Lung microvascular endothelial cell (primary cell): ENCODE measurements around the gene CCDC192. TPM values are rescaled to one million over a fixed set of nuclear protein-coding genes. Genes with fewer than 3 reads are reported as not detected.
"Not testable (repeated sequence)": the region's sequence is repeated elsewhere in the genome, so short reads cannot be mapped to it uniquely, and the experiment has no call there.

Source experiments
- DNase-seq, 2 donors: peaks; one replicate each; pipeline versions ENCODE4 v3.0.0 to v3.0.0-alpha.2; 2010; ENCODE audit warnings: low read depth in 2 of 2
- total RNA-seq: library from RNA; depleted of rRNA; stranded (reverse); fragments of >200 nt; gene quantifications from 2 replicates; pipeline ENCODE4 v1.2.1, GENCODE V29; 2014

Gene CCDC192
- total RNA-seq, 1 donor from 2014 or later = not detected

GRCh38 chr5:127697894-127698600 is 5.1 kb upstream of the CCDC192 start:
- DNase-seq = no peak

GRCh38 chr5:127699416-127699815 is 3.8 kb upstream of the CCDC192 start:
- DNase-seq = no peak

DNA sequence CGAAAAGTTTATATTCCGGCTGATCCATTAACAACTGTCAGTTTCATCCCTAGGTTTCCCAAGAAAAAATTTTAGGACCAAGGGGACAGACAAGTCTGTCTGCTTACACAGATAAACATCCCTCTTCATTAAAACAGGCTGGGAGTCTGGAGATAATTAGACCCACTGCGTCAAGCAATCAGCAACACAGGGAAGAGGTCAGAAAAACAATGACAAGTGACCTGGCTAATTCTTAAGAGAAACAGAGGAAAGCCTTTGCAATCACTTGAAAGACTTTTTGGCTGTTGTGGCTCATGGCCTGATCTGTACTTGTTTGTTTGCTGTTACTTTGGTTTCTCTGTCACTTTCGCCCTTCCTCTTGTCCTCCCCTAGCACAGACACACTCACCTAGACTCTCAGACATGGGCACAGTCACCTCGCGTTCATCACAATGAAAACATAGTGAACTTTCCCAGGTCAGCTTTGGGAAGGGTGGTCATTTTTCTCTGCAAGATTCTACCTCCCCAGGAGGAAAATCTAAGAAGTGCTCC is 2.9 kb upstream of the CCDC192 start:
- no peak for DNase-seq

- no peak for DNase-seq
Observed at GRCh38 chr5:127702434-127702833, 757 bp upstream of the CCDC192 start.

- DNase-seq = peak; percentile 38 to 59
Observed at GRCh38 chr5:127705120-127705892, 2.1 kb downstream of the CCDC192 start.

DNA sequence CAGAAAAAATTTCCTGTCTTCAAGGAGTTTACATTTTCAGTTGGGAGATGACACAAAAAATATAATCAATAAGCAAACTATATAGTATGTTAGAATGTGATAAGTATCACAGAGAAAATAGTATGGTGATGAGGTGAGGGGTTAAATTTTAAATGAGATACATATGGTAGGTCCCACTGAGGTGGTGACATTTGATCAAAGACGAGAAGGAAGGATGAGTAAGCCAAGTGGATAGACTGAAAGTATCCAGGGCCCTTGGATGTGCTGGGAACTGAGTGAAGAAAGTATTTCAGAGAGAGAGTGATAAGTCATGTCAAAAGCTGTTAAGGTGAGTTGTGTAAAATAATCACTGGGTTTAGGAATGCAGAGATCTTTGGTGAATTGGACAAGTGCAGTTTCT is 3.5 kb downstream of the CCDC192 start:
- DNase-seq = no peak

DNA sequence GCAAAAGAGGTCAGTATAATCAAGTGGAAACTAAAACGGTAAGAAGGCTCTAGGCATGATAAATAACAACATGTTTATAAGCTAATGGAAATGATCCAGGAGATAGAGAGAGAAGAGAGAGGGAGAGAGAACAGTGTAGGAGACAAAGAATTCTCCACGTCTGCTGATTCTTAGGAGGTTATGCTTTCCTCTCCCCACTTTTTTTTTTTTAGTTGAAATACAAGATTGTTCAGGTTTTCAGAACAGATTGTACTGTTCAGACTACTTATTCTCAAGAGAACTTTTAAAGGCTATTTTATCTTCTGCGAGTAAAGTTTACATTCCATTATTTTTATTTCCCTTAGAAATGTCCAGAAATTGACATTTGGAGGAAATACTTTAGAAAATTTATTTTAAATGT is 4.0 kb downstream of the CCDC192 start:
- DNase-seq = no peak

DNA sequence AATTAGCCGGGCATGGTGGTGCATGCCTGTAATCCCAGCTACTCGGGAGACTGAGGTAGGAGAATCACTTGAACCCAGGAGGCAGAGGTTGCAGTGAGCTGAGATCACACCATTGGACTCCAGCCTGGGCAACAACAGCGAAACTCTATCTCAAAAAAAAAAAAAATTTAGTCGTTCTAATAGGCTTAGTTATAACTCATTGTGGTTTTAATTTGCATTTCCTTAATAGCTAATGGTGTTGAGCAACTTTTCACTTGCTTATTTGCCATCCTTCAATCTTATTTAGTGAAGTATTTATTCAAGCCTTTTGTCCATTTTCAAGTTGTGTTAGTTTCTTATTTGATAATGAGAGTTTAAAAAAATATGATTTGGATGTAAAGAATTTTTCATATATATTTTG is 9.9 kb downstream of the CCDC192 start:
- DNase-seq = not testable (repeated sequence)

- DNase-seq = no peak
Observed at GRCh38 chr5:127718181-127718580, 15.0 kb downstream of the CCDC192 start.

DNA sequence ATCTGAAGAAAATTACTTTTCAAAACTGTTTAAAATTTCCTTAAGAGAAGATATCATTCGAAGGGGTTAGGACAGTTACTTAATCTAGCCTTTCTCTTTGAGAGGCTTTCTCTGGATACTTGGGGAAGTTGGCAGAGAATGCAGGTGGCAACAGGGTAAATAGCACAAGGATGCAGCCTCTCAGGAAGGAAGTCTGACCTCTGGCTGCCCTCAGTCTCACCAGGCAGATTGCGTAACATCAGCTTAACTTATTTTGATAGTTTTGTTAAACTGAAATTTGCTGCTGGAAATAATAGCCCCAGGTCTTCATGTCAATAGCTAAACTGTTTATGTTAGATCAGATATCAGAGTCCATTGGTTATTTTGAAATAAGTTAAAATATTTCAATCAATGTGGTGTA is 20.4 kb downstream of the CCDC192 start:
- DNase-seq = peak; percentile 72 to 74

GRCh38 chr5:127725673-127726072 is 22.5 kb downstream of the CCDC192 start:
- no peak for DNase-seq

DNA sequence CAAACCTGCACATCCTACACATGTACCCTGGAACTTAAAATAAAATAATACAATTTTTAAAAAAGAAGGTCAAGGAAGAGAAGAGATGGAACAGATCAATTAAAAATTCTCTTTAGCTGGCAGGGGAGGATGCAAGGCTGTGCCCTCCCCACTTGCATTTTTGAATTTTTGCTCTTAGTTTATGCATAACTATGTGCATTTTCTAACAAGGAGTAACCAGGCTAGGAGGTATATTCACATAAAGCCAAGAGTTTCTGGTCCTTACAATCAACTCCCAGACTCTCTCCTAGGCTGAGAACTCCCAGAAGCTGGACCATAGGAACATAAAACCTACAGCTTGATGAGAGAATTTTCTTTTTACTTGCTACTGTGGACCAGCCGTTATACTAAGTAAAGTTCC is 29.8 kb downstream of the CCDC192 start:
- no peak for DNase-seq

DNA sequence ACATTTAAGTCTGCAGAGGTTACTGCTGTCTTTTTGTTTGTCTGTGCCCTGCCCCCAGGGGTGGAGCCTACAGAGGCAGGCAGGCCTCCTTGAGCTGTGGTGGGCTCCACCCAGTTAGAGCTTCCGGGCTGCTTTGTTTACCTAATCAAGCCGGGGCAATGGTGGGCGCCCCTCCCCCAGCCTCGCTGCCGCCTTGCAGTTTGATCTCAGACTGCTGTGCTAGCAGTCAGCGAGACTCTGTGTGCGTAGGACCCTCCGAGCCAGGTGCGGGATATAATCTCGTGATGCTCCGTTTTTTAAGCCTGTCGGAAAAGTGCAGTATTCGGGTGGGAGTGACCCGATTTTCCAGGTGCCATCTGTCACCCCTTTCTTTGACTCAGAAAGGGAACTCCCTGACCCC is 36.2 kb downstream of the CCDC192 start:
- DNase-seq = not testable (repeated sequence)

GRCh38 chr5:127739807-127740384 is 36.7 kb downstream of the CCDC192 start:
- no peak for DNase-seq

DNA sequence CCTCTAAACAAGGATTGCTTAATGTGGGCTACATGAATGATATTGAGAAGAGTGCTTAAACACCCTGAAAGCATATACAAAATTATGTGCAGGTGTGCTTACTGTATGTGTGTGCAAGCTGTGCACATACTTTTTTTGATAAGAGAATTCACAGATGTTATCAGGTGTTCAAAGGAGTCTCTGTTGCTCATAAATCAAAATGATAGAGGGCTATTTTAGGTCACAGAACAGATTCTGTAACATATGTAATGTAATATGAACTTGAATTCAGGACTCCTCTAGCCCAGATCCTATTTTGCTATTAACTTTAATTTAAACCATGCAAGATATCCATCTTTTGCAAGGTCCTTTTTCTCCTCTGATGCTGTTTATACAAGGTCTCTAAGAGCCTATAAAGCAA is 38.2 kb downstream of the CCDC192 start:
- no peak for DNase-seq

GRCh38 chr5:127744241-127744640 is 41.0 kb downstream of the CCDC192 start:
- no peak for DNase-seq

DNA sequence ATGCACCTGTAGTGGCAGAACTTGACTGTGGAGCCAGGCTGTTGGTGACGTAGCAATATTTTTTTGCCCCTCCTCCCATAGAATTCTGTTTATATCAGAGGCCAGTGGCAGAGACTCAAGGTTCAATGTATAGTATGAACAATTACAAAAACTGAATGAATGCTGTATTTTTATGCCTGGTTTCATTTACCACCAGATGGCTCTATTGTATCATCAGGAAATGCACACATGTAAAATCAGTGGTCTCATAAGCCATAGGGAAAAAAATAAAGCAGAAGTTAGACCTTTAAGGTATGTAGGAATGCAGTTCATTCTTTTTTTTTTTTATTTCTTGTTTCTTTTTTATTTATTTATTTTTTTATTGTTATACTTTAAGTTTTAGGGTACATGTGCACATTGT is 43.6 kb downstream of the CCDC192 start:
- DNase-seq = peak; percentile 41 to 45

- not testable (repeated sequence) for DNase-seq
Observed at GRCh38 chr5:127752503-127753265, 49.5 kb downstream of the CCDC192 start.

GRCh38 chr5:127754259-127754658 is 51.1 kb downstream of the CCDC192 start:
- DNase-seq = no peak

GRCh38 chr5:127754706-127755105 is 51.5 kb downstream of the CCDC192 start:
- no peak for DNase-seq

DNA sequence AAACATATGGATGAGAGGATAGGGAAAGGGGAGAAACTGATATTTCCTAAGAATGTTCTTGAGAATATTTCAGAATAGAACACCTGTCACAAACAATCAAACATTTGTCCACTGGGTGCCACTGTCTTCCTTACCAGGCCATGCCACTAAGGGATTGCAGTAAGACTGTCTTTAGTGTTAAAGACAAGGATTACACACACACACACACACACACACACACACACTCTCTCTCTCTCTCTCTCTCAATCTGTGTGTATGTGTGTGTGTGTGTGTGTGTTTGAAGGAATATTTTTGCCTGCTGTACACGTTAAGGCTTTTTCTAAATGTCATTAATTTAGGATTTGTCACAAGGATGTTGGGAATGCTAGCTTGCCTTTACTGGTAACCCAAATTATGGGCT is 54.4 kb downstream of the CCDC192 start:
- DNase-seq = peak; percentile 44 to 83
